G401 (cell line): ENCODE data around the gene ASIC1. TPM values are rescaled to one million over a fixed set of nuclear protein-coding genes. Genes with fewer than 3 reads are reported as not detected.
A peak's percentile ranks its signal among the peaks of the same experiment; 100 is the strongest.
"Not testable (repeated sequence)": the region's sequence is repeated elsewhere in the genome, so short reads cannot be mapped to it uniquely, and the experiment has no call there.

Experiments
- DNase-seq: peaks from one replicate; pipeline ENCODE4 v3.0.0-alpha.2; 2015; ENCODE audit warnings: low spot score
- in situ Hi-C: cut with HindIII; loops from 2 replicates; pipeline ENCODE4 v1.10.0; 2016; ENCODE audit warnings: low sequenced_read_pairs, mixed read lengths
- total RNA-seq: library from RNA; depleted of rRNA; stranded (reverse); fragments of >200 nt; shearing (Covaris generic); gene quantifications from 2 replicates; pipeline ENCODE4 v1.2.3, GENCODE V29; 2014; rRNA removed

Gene ASIC1
- 9.2 and 13.1 TPM in 2 replicates for total RNA-seq

DNA sequence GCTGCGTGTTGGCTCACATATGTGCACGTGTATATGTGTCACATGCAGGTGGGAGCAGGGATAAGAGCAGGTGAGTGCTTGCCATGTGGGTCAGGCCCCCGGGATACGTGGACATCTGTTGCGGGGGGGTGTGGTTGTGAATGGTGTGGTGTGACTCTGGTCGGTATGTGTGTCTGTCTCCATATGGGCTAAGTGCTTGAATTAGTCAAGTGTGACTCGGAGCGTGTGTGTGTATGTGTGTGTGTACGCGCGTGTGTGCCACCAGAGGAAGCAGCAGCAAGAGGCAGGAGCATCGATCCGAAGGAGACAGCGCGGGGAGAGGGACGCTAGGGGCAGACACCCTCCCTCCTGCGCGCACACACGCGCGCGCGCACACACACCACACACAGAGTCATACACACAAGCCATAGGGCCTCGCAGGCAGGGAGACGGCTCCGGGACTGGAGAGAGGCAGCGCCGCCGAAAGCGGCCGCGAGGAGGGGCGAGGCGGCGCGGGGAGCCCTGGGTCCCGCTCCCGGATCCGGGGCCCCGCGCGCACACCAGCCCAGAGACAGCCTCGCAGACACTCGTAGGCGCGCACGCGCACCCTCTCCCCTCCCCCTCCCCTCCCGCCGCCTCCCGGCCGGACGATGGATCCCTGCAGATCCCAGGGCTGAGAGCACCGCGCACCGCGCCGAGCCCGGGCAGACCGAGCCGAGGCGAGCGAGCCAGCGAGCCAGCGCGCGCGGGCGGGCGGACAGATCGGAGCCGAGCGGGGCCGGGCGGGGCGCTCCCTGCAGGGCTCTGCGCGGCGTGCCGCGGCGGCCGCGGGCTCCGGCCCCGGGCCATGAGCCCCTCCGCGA, at the start of gene ASIC1:
Gene ASIC1 (plus strand): TSS at position 597 of the 842 bp plus-strand sequence. CDS start 1,171 bp downstream, outside the sequence.
- in situ Hi-C loops: no loop called here
- DNase-seq: peak; percentile 75

GRCh38 chr12:50013361-50014147, 43.8 kb upstream of the ASIC1 start:
- no peak for DNase-seq
- in situ Hi-C loops: no loop called here

DNA sequence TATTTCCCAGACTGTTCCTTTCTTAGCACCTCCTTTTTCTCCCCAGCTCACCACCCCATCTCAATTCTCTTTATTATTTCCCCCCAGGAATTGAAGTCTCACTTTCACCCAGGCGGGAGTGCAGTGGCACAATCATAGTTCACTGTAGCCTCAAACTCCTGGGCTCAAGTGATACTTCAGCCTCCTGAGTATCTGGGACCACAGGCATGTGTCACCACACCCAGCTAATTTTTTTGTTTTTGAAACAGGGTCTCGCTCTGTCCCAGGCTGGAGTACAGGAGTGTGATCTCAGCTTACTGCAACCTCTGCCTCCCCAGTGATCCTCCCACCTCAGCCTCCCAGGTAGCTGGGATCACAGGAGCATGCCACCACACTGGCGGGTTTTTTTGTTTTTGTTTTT, 43.1 kb upstream of the ASIC1 start:
- no peak for DNase-seq
- in situ Hi-C loops: no loop called here

GRCh38 chr12:50016501-50017475, 40.6 kb upstream of the ASIC1 start:
- in situ Hi-C loops: no loop called here
- peak; percentile 18 for DNase-seq

DNA sequence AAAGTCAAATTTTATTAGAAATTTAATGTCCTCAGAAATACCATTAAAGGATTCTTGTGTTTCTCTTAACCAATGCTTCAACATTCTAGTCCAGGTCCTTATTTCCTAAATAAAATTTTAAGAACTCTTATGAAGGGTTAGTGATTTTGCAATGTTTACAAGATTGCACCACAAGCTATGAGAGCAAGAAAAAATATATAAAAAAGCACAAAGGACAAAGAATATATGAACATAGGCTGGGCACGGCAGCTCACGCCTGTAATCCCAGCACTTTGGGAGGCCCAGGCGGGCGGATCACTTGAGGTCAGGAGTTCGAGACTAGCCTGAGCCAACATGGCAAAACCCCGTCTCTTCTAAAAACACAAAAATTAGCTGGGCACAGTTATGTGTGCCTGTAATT, 39.8 kb upstream of the ASIC1 start:
- in situ Hi-C loops: no loop called here
- DNase-seq: no peak

DNA sequence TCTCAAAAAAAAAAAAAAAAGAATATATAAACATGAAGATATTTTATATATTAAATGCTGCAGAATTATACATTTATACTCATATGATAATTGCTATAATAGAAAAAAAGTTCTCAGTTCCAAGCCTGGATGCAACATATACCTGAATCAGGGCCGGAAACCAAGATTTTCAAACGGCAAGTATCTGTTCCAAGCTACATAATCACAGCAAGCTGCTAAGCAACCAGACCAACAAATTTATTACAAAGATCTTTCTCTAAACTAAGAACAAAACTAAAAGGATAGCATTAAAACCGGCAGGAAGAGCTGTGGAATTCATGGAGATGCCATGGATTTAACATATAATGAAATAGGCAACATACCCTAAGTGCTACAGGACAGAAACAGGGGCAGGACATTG, 39.2 kb upstream of the ASIC1 start:
- DNase-seq: no peak
- in situ Hi-C loops: no loop called here

DNA sequence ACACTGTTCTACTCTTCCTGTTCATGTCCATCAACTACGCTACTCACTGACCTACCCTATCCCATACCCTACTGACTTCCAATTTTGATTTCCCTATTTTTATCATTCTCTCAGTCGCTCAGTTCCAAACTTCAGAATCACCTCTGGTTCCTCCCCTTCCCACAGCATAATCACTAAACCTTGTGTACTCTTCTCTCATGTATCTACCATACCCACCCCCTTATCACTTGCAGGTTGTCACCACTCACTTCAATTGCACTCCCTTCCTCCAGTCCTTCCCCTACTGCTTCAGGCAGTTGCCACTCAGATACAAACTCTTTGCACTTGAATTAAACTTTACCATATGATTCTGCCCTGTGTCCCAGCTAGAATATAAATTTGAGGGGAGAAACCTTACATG, 38.4 kb upstream of the ASIC1 start:
- DNase-seq: no peak
- in situ Hi-C loops: no loop called here

- in situ Hi-C loops: no loop called here
- no peak for DNase-seq
Measured at GRCh38 chr12:50019524-50019923, 37.9 kb upstream of the ASIC1 start.

GRCh38 chr12:50021031-50021430, 36.4 kb upstream of the ASIC1 start:
- in situ Hi-C loops: no loop called here
- DNase-seq: no peak

DNA sequence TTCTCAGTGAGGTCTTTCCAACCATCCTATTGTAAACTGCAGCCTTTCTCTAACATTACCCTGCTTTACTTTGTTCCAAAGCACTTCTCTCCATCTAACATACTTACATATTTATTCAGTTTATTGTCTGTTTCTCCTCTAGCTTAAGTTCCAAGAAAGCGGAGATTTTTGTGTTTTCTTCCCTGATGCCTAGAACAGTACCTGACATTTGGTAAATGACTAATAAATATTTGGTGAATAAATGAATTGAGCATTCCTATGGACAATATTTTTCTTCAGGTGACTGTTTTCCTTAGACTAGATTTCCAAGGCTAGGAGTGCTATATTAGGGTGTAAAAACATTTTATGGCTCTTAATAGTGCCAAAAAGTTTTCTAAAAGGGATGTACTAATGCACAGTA, 34.5 kb upstream of the ASIC1 start:
- in situ Hi-C loops: no loop called here
- no peak for DNase-seq

- DNase-seq: no peak
- in situ Hi-C loops: no loop called here
Measured at GRCh38 chr12:50024227-50024626, 33.2 kb upstream of the ASIC1 start.

GRCh38 chr12:50024805-50025186, 32.6 kb upstream of the ASIC1 start:
- in situ Hi-C loops: no loop called here
- no peak for DNase-seq

DNA sequence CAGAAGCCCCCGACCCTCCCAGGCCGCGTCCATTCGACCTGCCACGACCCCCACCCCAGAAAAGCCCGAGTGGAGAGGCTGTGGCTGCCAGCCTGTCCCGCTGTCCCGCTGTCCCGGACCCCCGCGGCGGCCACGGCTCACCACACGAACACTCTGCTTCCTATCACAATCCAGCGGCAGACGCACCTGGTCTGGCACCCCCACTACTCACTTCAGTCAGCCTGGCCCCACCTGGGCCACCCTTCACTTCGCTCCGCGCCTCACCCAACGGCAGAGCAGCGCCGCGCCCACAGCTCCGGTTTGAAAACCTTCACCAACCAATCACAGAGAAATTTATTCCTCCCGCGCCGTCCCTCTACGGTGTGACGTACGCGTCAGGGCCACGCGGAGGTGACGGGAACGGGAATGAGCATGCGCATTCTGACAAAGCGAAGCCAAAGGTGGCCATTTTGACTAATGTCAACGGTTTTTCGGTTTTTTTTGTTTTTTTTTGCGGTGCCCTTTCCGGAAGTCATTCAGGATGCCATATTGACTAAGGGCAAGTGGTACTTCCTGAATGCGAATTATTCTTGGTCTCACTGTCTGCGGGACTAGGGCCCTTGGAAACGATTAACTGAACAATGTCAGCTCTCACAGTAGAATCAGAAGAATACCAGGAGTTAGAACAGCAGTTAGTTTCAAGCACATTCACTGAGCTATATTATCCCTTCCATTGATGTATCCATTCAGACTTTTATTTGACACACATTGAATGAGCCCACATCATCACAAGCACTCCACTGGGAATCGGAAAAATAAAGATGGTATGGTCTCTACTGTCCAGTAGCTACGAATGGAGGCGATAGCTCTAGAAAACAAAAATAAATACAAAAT, 32.0 kb upstream of the ASIC1 start, which contains the start of gene RACGAP1:
Gene RACGAP1 (minus strand): TSS at position 308 of the 873 bp plus-strand sequence. CDS start 8,779 bp downstream, outside the sequence.
- in situ Hi-C loops: no loop called here
- peak; percentile 98 for DNase-seq

- DNase-seq: no peak
- in situ Hi-C loops: no loop called here
Measured at GRCh38 chr12:50026691-50027090, 30.7 kb upstream of the ASIC1 start.

GRCh38 chr12:50030449-50030848, 26.9 kb upstream of the ASIC1 start:
- in situ Hi-C loops, DNase-seq: not testable (repeated sequence)

GRCh38 chr12:50032515-50032853, 24.9 kb upstream of the ASIC1 start:
- no peak for DNase-seq
- in situ Hi-C loops: no loop called here

DNA sequence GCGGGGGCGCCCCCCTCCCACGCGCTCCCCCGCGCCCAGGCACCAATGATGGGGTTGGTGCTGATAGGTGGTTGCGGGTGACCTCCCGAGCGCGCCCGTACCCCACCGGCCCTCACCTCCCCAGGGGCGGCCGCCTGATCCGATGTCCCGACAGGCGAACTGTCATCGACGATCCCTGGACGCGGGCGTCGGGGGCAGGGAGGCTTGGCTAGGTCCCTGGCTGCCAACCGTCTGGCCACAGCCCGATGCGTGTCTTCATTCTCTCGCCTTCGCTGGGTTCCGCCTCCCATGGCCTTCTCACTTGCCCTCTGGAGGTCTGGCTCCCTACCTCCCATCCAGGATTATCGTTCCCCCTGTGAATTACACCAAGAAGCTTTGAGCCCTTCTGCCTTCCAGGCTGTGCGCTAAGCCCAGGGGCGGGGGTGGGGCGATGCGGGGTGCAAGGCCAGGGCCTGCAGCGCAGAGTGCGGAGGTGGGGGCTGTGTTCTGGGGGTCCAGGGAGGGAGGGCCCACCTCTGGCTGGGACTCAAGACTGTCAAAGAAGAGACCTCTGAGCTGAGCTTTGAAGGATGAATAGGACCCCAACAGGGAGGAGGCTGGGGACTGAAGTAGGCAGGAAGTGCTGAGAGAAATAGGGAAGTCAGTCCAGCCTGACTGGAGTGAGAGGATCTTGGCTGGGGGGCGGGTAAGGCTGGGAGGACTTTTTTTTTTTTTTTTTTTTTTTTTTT, 24.4 kb upstream of the ASIC1 start:
- DNase-seq: no peak
- in situ Hi-C loops: no loop called here

DNA sequence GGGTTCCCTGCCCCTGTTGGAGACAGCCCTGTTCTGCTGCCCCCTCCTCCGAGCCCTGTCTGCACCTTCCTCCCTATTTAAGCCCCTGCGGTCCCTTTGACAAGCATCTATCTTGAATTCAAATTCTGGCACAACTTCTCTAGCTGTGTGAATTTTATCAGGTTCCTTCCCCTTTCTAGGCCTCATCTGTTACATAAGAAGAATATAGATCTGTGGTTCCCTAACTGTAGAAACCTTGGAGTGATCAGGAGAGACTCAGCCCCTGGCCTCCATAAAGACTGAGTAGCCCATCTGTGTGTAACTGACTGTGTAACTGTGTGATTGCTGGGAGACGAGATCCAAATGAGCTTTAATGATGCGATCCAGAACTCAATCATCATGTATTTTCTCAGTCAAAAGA, 19.1 kb upstream of the ASIC1 start:
- DNase-seq: no peak
- in situ Hi-C loops: no loop called here
